Activated CD8-positive, alpha-beta memory T cell treated with anti-CD3 and anti-CD28 coated beads for 1 hour (primary cell): ENCODE results near the gene B3GNT2.
"Not testable (repeated sequence)": the region's sequence is repeated elsewhere in the genome, so short reads cannot be mapped to it uniquely, and the experiment has no call there.

Experiments
- DNase-seq, 2 donors: peaks; one replicate each; pipeline ENCODE4 v3.0.0-alpha.2; 2020; ENCODE audit warnings: low read depth in 1 of 2; ENCODE audit errors: extremely low read depth in 1 of 2

B3GNT2 gene

GRCh38 chr2:62229082-62229605, 33.2 kb downstream of the B3GNT2 start:
- DNase-seq, result no peak

DNA sequence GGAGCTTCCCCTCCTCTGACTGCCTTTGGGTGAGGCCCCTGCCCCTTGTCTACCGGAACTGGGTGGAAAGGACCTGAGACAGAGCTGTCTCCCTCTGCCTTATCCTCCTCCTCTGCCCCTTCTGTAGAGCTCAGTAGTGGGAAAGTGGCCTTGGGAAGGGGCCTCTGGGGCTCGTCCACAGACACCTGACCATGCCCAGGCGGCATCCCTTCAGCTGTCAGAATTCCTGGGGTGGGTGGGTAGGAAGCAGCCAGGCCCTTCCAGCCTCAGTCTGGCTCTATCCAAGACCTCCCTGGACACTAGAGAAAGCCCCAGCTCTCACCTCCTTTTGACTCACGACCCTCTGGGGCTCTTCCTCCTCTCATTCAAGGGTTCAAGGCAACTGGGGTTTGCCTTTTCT, 35.6 kb downstream of the B3GNT2 start:
- DNase-seq, result no peak

GRCh38 chr2:62234755-62235655, 39.1 kb downstream of the B3GNT2 start:
- no peak for DNase-seq

- DNase-seq, result no peak
These were observed 40.6 kb downstream of the B3GNT2 start for GRCh38 chr2:62236499-62236898.

GRCh38 chr2:62238236-62238635, 42.3 kb downstream of the B3GNT2 start:
- no peak for DNase-seq

- DNase-seq, result no peak
These were observed 44.6 kb downstream of the B3GNT2 start for GRCh38 chr2:62240546-62240945.

GRCh38 chr2:62243983-62244382, 48.1 kb downstream of the B3GNT2 start:
- no peak for DNase-seq

DNA sequence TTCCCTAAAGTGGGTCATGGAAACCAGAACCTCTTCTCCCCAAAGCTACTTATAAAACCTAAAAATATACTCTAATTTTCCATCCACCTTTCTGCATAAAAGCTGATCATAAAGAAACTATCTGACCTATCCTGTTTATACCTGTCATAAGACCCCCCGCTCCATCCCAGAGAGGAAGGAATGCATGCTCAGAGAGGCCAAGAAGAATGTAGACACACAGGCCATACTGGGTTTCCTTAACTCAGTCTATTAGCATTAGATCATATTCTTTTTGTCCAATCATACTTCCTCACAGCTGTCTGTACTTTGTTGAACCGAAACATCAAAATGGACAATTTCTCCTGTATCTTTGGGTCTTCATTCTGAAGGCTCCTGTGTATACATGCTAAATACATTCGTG, 52.3 kb downstream of the B3GNT2 start:
- no peak for DNase-seq

- no peak for DNase-seq
These were observed 54.3 kb downstream of the B3GNT2 start for GRCh38 chr2:62250239-62250638.

GRCh38 chr2:62254424-62255266, 58.7 kb downstream of the B3GNT2 start:
- DNase-seq, result no peak

DNA sequence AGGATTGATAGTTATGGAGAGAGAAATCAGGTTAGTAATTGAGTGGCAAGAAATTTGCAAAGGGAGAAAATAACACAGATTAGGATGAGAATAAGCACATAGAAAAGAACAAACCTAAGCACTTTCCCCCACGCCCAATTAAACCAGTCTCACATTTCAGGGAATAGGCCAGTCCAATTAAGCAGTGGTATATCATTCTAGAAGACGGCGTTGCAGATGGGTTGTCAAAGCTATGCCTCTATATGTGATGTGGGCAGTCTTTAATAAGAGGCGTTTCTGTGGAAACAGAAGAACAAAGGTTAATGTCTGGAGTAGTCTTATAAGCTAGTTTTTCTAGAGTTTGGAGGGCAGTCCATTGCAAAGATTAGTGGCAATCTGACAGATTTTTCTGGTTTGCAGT, 61.6 kb downstream of the B3GNT2 start:
- DNase-seq, result no peak

DNA sequence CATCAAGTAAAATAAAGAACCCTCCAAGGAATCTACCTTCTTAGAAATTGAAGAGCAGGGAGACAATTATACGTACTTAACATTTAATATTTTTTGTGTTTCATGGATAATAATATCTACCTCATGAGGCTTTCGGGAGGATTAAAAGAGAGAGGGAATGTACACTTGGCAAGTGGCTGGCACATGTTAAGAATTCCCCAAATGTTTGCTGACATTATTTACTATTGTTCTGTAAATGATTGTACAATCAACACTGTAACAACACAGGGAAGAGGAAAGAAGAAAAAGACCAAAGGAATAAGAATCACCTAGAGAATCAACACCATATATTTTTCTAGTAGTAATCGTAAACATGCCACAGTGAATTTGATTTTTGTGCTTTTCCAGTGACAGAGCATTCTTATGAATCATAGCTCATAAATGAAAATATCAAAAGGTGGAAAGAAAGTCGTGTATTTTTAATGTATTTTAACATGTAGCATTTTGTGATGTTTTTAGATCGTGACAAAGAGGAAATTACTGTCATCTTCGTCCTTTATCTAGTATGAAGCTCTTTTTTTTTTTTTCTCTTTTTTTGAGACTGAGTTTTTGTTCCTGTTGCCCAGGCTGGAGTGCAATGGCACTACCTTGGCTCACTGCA, 67.3 kb downstream of the B3GNT2 start:
- no peak for DNase-seq

GRCh38 chr2:62264186-62264585, 68.3 kb downstream of the B3GNT2 start:
- DNase-seq, result no peak

GRCh38 chr2:62265106-62265505, 69.2 kb downstream of the B3GNT2 start:
- no peak for DNase-seq

DNA sequence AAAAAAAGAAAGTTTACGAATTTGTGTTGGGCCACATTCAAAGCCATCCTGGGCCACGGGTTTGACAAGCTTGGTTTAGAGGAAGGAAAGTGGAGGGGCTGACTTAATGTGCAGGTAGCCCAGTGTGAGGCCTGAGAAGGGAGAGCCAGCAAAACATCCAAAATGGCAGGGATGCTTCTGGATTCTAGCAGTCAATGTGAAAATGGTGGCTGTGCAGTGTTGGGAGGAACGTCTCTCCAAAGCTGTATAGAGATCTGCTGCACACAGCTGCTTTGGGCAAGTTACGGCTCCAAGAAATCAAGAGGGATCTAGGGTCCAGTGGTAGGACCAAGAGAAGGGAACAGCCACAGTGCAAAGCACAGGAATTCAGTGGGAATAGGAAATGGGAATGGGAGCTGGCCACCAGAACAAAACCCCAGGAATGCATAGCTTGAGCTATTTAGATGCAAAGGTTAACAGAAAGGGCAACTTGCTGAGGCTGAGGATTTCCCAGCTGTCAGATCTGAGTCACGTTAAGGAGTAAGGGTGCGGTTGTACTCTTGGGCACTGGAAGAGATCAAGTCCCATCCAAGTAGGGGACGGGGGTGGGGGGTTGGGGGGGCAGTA, 70.6 kb downstream of the B3GNT2 start:
- DNase-seq, result no peak

- DNase-seq, result no peak
These were observed 71.8 kb downstream of the B3GNT2 start for GRCh38 chr2:62267696-62268095.

GRCh38 chr2:62268681-62269188, 72.8 kb downstream of the B3GNT2 start:
- DNase-seq, result not testable (repeated sequence)

GRCh38 chr2:62270728-62271127, 74.8 kb downstream of the B3GNT2 start:
- DNase-seq, result no peak
